Liver (tissue), 9 donors: ENCODE measurements around the gene FLRT2. TPM values are rescaled to one million over a fixed set of nuclear protein-coding genes. Genes with fewer than 3 reads are reported as not detected.

Experiments used
- DNase-seq: peaks from one replicate; pipeline ENCODE4 v3.0.0-alpha.2; 2017; ENCODE audit warnings: low spot score
- H3K27ac ChIP-seq, 2 donors: one replicate each; pipeline ENCODE4 v1.7.0; 2013; ENCODE audit warnings: inconsistent platforms in 2 of 2, low read length in 2 of 2, control low read depth in 1 of 2, low read depth in 1 of 2, mild to moderate bottlenecking in 1 of 2
- H3K27me3 ChIP-seq, 4 donors: one replicate each; pipeline versions ENCODE4 v1.6.1 to v1.7.0; 2013; ENCODE audit warnings: low read length in 3 of 4, inconsistent platforms in 1 of 4, mild to moderate bottlenecking in 1 of 4, moderate library complexity in 1 of 4; ENCODE audit not compliant: control insufficient read depth in 4 of 4, insufficient read depth in 4 of 4
- H3K36me3 ChIP-seq, 4 donors: one replicate each; pipeline versions ENCODE4 v1.6.1 to v1.7.0; 2013; ENCODE audit warnings: low read length in 3 of 4, mild to moderate bottlenecking in 3 of 4, low read depth in 1 of 4, moderate library complexity in 1 of 4; ENCODE audit not compliant: control insufficient read depth in 4 of 4, insufficient read depth in 3 of 4
- H3K4me1 ChIP-seq, 4 donors: one replicate each; pipeline versions ENCODE4 v1.6.1 to v1.7.0; 2013; ENCODE audit warnings: low read length in 3 of 4, mild to moderate bottlenecking in 3 of 4, moderate library complexity in 1 of 4; ENCODE audit not compliant: control insufficient read depth in 4 of 4, insufficient read depth in 4 of 4
- H3K4me3 ChIP-seq, 3 donors: one replicate each; pipeline versions ENCODE4 v1.6.1 to v1.7.0; 2013; ENCODE audit warnings: low read length in 3 of 3, control low read depth in 1 of 3, low read depth in 1 of 3, mild to moderate bottlenecking in 1 of 3
- H3K9ac ChIP-seq, 2 donors: one replicate each; pipeline ENCODE4 v1.7.0; 2013; ENCODE audit warnings: low read length in 2 of 2, mild to moderate bottlenecking in 2 of 2, moderate library complexity in 2 of 2, control low read depth in 1 of 2, low read depth in 1 of 2
- H3K9me3 ChIP-seq, 4 donors: one replicate each; pipeline versions ENCODE4 v1.6.1 to v1.7.0; 2013; ENCODE audit warnings: low read length in 3 of 4; ENCODE audit not compliant: control insufficient read depth in 4 of 4
- EGR1 ChIP-seq, 2 donors: IDR thresholded peaks; 2 replicates each; pipeline ENCODE4 v1.6.1; 2016 to 2018; ENCODE audit warnings: antibody characterized with exemption in 2 of 2, low read depth in 2 of 2
- FOXA1 ChIP-seq: IDR thresholded peaks from 2 replicates; pipeline ENCODE4 v1.6.1; 2016; ENCODE audit warnings: antibody characterized with exemption
- FOXA2 ChIP-seq: IDR thresholded peaks from 2 replicates; pipeline ENCODE4 v1.6.1; 2016; ENCODE audit warnings: antibody characterized with exemption
- GABPA ChIP-seq, 2 donors: IDR thresholded peaks in 1 of 2; conservative IDR thresholded peaks in 1 of 2; 2 replicates each; pipeline ENCODE4 v1.6.1; 2016; ENCODE audit warnings: antibody characterized with exemption in 2 of 2, mild to moderate bottlenecking in 1 of 2, moderate library complexity in 1 of 2
- HNF4A ChIP-seq, 2 donors: conservative IDR thresholded peaks; 2 replicates each; pipeline ENCODE4 v1.6.1; 2016; ENCODE audit warnings: antibody characterized with exemption in 2 of 2, mild to moderate bottlenecking in 2 of 2
- HNF4G ChIP-seq: IDR thresholded peaks from 2 replicates; pipeline ENCODE4 v1.6.1; 2016; ENCODE audit warnings: antibody characterized with exemption
- JUND ChIP-seq, 2 donors: IDR thresholded peaks; 2 replicates each; pipeline ENCODE4 v1.6.1; 2016; ENCODE audit warnings: antibody characterized with exemption in 2 of 2
- NR2F2 ChIP-seq: IDR thresholded peaks from 2 replicates; pipeline ENCODE4 v1.6.1; 2016; ENCODE audit warnings: antibody characterized with exemption
- RAD21 ChIP-seq, 2 donors: IDR thresholded peaks; 2 replicates each; pipeline ENCODE4 v1.6.1; 2016; ENCODE audit warnings: antibody characterized with exemption in 2 of 2, mild to moderate bottlenecking in 2 of 2
- RXRA ChIP-seq, 2 donors: IDR thresholded peaks; 2 replicates each; pipeline ENCODE4 v1.6.1; 2017 to 2018; ENCODE audit warnings: antibody characterized with exemption in 2 of 2, mild to moderate bottlenecking in 1 of 2
- SP1 ChIP-seq: IDR thresholded peaks from 2 replicates; pipeline ENCODE4 v1.6.1; 2018; ENCODE audit warnings: antibody characterized with exemption, mild to moderate bottlenecking
- TAF1 ChIP-seq: conservative IDR thresholded peaks from 2 replicates; pipeline ENCODE4 v1.6.1; 2016; ENCODE audit warnings: antibody characterized with exemption, mild to moderate bottlenecking
- YY1 ChIP-seq: IDR thresholded peaks from 2 replicates; pipeline ENCODE4 v1.6.1; 2016; ENCODE audit warnings: antibody characterized with exemption, mild to moderate bottlenecking
- WGBS: extraction: QIAGEN DNeasy Blood & Tissue Kit; methylation state at CpG from one replicate; pipeline ENCODE4 v1.1.7; 2013; 5-methylcytosine and 5-hydroxymethylcytosine counted together
- polyA plus RNA-seq, 2 donors: library from polyadenylated mRNA; stranded (reverse) in 1 of 2; unstranded in 1 of 2; fragments of 200-250 nt in 1 of 2; fragments of >200 nt in 1 of 2; fragmentation: Nextera tagmentation in 1 of 2; extraction: Ambion mirVana in 1 of 2; gene quantifications; one replicate each; pipeline versions ENCODE4 v1.2.1 to v1.2.3, GENCODE V29; 2013 to 2015
- total RNA-seq, 2 donors: library from RNA; depleted of rRNA; stranded (reverse); fragments of >200 nt; gene quantifications; one replicate each; pipeline ENCODE4 v1.2.3, GENCODE V29; 2014
- TF ChIP-seq, protein P1 (sequence below): fragments of 150-350 bp; IDR thresholded peaks from 2 replicates; pipeline ENCODE4 v1.5.1; 2017; ENCODE audit warnings: improper control_type of control experiment, low read depth, low read length; ENCODE audit not compliant: missing input control
- TF ChIP-seq, protein P2 (sequence below): IDR thresholded peaks from 2 replicates; pipeline ENCODE4 v1.6.1; 2016; ENCODE audit warnings: antibody characterized with exemption
- TF ChIP-seq, protein P3 (sequence below): IDR thresholded peaks from 2 replicates; pipeline ENCODE4 v1.6.1; 2016; ENCODE audit warnings: antibody characterized with exemption, mild to moderate bottlenecking
- TF ChIP-seq, protein P4 (sequence below): IDR thresholded peaks from 2 replicates; pipeline ENCODE4 v1.6.1; 2016; ENCODE audit warnings: antibody characterized with exemption
- TF ChIP-seq, protein P5 (sequence below): IDR thresholded peaks from 2 replicates; pipeline ENCODE4 v1.6.1; 2016; ENCODE audit warnings: antibody characterized with exemption
- donor health status: healthy.
- donor health status: healthy.
- donor health status: healthy.
- donor health status: healthy.
- donor health status: healthy.

FLRT2 gene
- total and polyA plus RNA-seq, 4 donors = 0.90 to 8.2 (median 1.8) TPM

DNA sequence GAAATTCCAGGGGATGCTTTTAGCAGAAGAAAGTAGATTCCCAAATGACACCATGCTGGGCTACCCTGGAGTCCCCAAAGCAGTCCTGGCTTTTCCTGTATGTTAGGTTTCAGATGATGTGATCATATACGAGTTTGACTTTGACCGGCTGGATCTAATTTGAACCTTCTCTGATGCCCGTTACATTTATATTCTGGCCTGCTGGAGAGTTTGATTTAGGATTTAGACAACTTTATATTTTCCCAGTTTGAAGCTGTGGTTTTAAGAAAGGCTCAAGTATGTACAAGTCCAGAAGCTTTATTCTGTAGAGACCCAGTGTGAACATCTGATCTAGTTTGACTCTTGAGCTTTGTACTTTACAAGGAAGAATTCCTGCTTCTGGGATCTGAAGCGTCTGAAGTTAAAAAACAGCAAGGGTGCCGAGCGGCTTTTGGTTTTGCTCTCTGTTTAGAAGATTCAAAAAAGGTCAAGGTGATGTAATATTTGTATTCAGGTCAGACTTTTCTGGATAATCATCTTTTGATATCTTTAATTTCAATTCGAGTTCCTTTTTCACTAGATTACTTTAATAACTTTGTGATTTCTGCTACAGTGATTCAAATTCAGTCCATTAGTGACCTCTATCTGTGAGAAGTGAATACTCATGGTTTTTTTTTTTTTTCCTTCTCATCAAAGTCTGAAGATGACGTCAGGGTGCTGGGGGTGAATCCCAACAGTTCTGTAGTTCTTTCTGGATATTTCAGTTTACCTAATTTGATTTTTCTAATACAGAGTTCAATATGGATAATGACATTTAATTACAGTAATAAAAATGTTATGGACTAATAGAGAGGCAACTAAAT, 6.3 kb downstream of the FLRT2 start:
- no peak overlapping the region for H3K27ac ChIP-seq
- H3K27me3 ChIP-seq = peaks cover 0 to 11% (median 6%) of the 10 kb centered on the region in 4 donors
- H3K9me3 ChIP-seq = no peaks in the 10 kb centered on the region
- H3K4me3 ChIP-seq = peak overlapping the region in 1 of 3 donors; percentile 15
- no peaks in the 10 kb centered on the region for H3K36me3 ChIP-seq
- 26% methylated on average over 8 of the region's 8 CpGs for WGBS
- H3K4me1 ChIP-seq = peaks cover 10 to 27% (median 19%) of the 10 kb centered on the region in 4 donors
- no peak for TF ChIP-seq SP1
- TF ChIP-seq, protein P1, sequence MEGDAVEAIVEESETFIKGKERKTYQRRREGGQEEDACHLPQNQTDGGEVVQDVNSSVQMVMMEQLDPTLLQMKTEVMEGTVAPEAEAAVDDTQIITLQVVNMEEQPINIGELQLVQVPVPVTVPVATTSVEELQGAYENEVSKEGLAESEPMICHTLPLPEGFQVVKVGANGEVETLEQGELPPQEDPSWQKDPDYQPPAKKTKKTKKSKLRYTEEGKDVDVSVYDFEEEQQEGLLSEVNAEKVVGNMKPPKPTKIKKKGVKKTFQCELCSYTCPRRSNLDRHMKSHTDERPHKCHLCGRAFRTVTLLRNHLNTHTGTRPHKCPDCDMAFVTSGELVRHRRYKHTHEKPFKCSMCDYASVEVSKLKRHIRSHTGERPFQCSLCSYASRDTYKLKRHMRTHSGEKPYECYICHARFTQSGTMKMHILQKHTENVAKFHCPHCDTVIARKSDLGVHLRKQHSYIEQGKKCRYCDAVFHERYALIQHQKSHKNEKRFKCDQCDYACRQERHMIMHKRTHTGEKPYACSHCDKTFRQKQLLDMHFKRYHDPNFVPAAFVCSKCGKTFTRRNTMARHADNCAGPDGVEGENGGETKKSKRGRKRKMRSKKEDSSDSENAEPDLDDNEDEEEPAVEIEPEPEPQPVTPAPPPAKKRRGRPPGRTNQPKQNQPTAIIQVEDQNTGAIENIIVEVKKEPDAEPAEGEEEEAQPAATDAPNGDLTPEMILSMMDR = peak; percentile 42
- TF ChIP-seq YY1 = no peak
- TF ChIP-seq, protein P2, sequence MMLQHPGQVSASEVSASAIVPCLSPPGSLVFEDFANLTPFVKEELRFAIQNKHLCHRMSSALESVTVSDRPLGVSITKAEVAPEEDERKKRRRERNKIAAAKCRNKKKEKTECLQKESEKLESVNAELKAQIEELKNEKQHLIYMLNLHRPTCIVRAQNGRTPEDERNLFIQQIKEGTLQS = no peak
- TF ChIP-seq NR2F2 = no peak
- TF ChIP-seq, protein P3, sequence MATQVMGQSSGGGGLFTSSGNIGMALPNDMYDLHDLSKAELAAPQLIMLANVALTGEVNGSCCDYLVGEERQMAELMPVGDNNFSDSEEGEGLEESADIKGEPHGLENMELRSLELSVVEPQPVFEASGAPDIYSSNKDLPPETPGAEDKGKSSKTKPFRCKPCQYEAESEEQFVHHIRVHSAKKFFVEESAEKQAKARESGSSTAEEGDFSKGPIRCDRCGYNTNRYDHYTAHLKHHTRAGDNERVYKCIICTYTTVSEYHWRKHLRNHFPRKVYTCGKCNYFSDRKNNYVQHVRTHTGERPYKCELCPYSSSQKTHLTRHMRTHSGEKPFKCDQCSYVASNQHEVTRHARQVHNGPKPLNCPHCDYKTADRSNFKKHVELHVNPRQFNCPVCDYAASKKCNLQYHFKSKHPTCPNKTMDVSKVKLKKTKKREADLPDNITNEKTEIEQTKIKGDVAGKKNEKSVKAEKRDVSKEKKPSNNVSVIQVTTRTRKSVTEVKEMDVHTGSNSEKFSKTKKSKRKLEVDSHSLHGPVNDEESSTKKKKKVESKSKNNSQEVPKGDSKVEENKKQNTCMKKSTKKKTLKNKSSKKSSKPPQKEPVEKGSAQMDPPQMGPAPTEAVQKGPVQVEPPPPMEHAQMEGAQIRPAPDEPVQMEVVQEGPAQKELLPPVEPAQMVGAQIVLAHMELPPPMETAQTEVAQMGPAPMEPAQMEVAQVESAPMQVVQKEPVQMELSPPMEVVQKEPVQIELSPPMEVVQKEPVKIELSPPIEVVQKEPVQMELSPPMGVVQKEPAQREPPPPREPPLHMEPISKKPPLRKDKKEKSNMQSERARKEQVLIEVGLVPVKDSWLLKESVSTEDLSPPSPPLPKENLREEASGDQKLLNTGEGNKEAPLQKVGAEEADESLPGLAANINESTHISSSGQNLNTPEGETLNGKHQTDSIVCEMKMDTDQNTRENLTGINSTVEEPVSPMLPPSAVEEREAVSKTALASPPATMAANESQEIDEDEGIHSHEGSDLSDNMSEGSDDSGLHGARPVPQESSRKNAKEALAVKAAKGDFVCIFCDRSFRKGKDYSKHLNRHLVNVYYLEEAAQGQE = no peak
- TF ChIP-seq, protein P4, sequence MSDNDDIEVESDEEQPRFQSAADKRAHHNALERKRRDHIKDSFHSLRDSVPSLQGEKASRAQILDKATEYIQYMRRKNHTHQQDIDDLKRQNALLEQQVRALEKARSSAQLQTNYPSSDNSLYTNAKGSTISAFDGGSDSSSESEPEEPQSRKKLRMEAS = no peak
- no peak for TF ChIP-seq FOXA2
- TF ChIP-seq RAD21 (IDR thresholded peaks at IDR 0.05) = peak; percentile 66 to 81
- TF ChIP-seq HNF4A (conservative IDR thresholded peaks at IDR 0.05) = no peak
- no peak for TF ChIP-seq HNF4G
- TF ChIP-seq GABPA (IDR thresholded peaks at IDR 0.05 in 1 of 2, conservative IDR thresholded peaks at IDR 0.05 in 1 of 2) = no peak
- TF ChIP-seq TAF1 = no peak
- no peak for TF ChIP-seq FOXA1
- TF ChIP-seq EGR1 (IDR thresholded peaks at IDR 0.05; ENCODE audit: low read depth in 2 of 2) = no peak
- peak in 1 of 2 donors; percentile 27 for TF ChIP-seq JUND (IDR thresholded peaks at IDR 0.05)
- TF ChIP-seq RXRA (IDR thresholded peaks at IDR 0.05) = no peak
- TF ChIP-seq, protein P5, sequence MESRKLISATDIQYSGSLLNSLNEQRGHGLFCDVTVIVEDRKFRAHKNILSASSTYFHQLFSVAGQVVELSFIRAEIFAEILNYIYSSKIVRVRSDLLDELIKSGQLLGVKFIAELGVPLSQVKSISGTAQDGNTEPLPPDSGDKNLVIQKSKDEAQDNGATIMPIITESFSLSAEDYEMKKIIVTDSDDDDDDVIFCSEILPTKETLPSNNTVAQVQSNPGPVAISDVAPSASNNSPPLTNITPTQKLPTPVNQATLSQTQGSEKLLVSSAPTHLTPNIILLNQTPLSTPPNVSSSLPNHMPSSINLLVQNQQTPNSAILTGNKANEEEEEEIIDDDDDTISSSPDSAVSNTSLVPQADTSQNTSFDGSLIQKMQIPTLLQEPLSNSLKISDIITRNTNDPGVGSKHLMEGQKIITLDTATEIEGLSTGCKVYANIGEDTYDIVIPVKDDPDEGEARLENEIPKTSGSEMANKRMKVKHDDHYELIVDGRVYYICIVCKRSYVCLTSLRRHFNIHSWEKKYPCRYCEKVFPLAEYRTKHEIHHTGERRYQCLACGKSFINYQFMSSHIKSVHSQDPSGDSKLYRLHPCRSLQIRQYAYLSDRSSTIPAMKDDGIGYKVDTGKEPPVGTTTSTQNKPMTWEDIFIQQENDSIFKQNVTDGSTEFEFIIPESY = no peak
- no peak for DNase-seq
- H3K9ac ChIP-seq = no peak overlapping the region
